SK-N-SH (cell line): Measurements from ENCODE around the gene PCDHGB2.

ENCODE experiments used
- CTCF ChIP-seq: fragments of 200-600 bp; sonication (generic); IDR thresholded peaks from 2 replicates; pipeline ENCODE4 v1.6.1; 2017; ENCODE audit warnings: antibody characterized with exemption, mild to moderate bottlenecking, moderate library complexity
- ZBTB33 ChIP-seq: IDR thresholded peaks from 2 replicates; pipeline ENCODE4 v1.4.0; 2012; ENCODE audit warnings: low read depth, borderline replicate concordance
- TF ChIP-seq, protein P1 (sequence below): IDR thresholded peaks from 2 replicates; pipeline ENCODE4 v1.4.0; 2012; ENCODE audit warnings: low read depth

DNA sequence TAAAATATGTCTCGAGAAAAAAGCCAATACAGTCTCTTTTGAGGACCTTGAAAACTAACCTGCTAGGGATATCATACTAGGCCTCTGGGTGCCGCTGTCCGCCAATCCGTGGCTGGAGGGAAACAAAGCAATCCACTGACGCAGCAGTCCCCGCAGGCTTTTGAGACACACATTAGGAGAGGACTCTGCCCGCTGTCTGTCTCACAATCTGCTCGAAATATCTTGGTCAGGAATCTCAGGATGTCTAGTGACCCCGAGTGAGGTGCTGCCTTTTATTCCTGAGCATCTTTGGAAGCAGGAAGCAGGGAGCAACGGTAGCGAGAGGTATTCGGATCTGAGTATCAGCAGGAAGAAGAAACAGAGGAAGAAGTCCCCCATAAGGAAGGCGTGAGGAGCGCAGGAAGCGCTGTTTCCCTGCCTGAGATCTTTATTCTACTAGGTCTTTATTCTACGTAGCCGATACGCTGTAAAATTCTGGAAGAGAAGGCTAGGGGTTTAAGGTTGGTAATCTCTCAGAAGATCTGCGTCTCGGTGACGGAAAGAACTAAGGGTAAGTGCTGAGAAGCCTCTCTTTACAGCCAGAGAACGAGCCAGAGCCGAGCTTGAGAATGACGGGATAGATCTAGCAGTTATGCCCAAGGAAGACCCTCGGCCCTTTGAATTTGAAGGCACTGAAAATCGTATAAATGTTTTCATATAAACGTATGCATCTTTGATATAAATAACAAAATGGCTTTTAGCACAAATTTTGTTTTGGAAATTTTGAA lies 33.5 kb upstream of the PCDHGB2 start:
- TF ChIP-seq ZBTB33: no peak
- TF ChIP-seq CTCF: peak; percentile 56
- TF ChIP-seq, protein P1, sequence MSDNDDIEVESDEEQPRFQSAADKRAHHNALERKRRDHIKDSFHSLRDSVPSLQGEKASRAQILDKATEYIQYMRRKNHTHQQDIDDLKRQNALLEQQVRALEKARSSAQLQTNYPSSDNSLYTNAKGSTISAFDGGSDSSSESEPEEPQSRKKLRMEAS: peak; percentile 68; the same call in 1 of the 2 replicates
